SK-N-SH treated with all-trans-retinoic acid at 6 μM for 48 hours (cell line): Measurements from ENCODE around the gene TMA7.

Experiments
- ATAC-seq: fragments of 200-7000 bp; cut with Tn5 transposase; 3 replicates; pipeline ENCODE4 v1.9.1; 2020; ENCODE audit warnings: mild to moderate bottlenecking, moderate library complexity
- ARNTL ChIP-seq: fragments of 450-650 bp; formaldehyde crosslinking; IDR thresholded peaks from 2 replicates; pipeline ENCODE4 v1.5.0; 2020; ENCODE audit warnings: low read depth, mild to moderate bottlenecking, moderate library complexity, borderline replicate concordance
- BACH2 ChIP-seq: fragments of 250-450 bp; sonication (Bioruptor Pico); IDR thresholded peaks from 2 replicates; pipeline ENCODE4 v1.9.0; 2021; ENCODE audit warnings: mild to moderate bottlenecking, borderline replicate concordance
- CSDC2 ChIP-seq: fragments of 250-450 bp; sonication (Bioruptor Pico); IDR thresholded peaks from 2 replicates; pipeline ENCODE4 v1.5.0; 2020; ENCODE audit warnings: mild to moderate bottlenecking, moderate library complexity
- ESRRG ChIP-seq: fragments of 250-450 bp; sonication (Bioruptor Pico); IDR thresholded peaks from 2 replicates; pipeline ENCODE4 v1.6.1; 2021; ENCODE audit warnings: mild to moderate bottlenecking
- GLIS3 ChIP-seq: fragments of 250-450 bp; sonication (Bioruptor Pico); IDR thresholded peaks from 2 replicates; pipeline ENCODE4 v1.5.0; 2020; ENCODE audit warnings: mild to moderate bottlenecking, moderate library complexity
- ISL1 ChIP-seq: fragments of 250-450 bp; sonication (Bioruptor Pico); IDR thresholded peaks from 2 replicates; pipeline ENCODE4 v2.1.2; 2022; ENCODE audit warnings: mild to moderate bottlenecking, moderate library complexity
- OSR1 ChIP-seq: fragments of 250-450 bp; sonication (Bioruptor Pico); IDR thresholded peaks from 2 replicates; pipeline ENCODE4 v1.8.0; 2022; ENCODE audit warnings: moderate library complexity, mild to moderate bottlenecking, inconsistent platforms
- POU6F1 ChIP-seq: fragments of 250-450 bp; sonication (Bioruptor Pico); IDR thresholded peaks from 2 replicates; pipeline ENCODE4 v1.8.0; 2021; ENCODE audit warnings: low read depth, mild to moderate bottlenecking, moderate library complexity, borderline replicate concordance
- PPARA ChIP-seq: fragments of 250-450 bp; sonication (Bioruptor Pico); IDR thresholded peaks from 2 replicates; pipeline ENCODE4 v1.5.0; 2020; ENCODE audit warnings: mild to moderate bottlenecking, borderline replicate concordance
- RARB ChIP-seq: fragments of 250-450 bp; sonication (Bioruptor Pico); IDR thresholded peaks from 2 replicates; pipeline ENCODE4 v1.8.0; 2021; ENCODE audit warnings: mild to moderate bottlenecking, moderate library complexity
- SNAI2 ChIP-seq: fragments of 250-450 bp; sonication (Bioruptor Pico); IDR thresholded peaks from 2 replicates; pipeline ENCODE4 v1.5.0; 2020; ENCODE audit warnings: mild to moderate bottlenecking, moderate library complexity
- TCF4 ChIP-seq: fragments of 250-450 bp; sonication (Bioruptor Pico); IDR thresholded peaks from 2 replicates; pipeline ENCODE4 v1.8.0; 2021; ENCODE audit warnings: mild to moderate bottlenecking, moderate library complexity, borderline replicate concordance
- TOX ChIP-seq: fragments of 250-450 bp; sonication (Bioruptor Pico); IDR thresholded peaks from 2 replicates; pipeline ENCODE4 v1.8.0; 2021; ENCODE audit warnings: mild to moderate bottlenecking, moderate library complexity, borderline replicate concordance
- TSHZ2 ChIP-seq: fragments of 250-450 bp; sonication (Bioruptor Pico); IDR thresholded peaks from 2 replicates; pipeline ENCODE4 v1.5.0; 2020; ENCODE audit warnings: mild to moderate bottlenecking, moderate library complexity
- ZFP3 ChIP-seq: fragments of 250-450 bp; sonication (Bioruptor Pico); IDR thresholded peaks from 2 replicates; pipeline ENCODE4 v1.5.0; 2020; ENCODE audit warnings: mild to moderate bottlenecking, moderate library complexity
- ZFP30 ChIP-seq: fragments of 450-650 bp; formaldehyde crosslinking; IDR thresholded peaks from 2 replicates; pipeline ENCODE4 v1.5.0; 2022; ENCODE audit warnings: mild to moderate bottlenecking, moderate library complexity
- ZNF565 ChIP-seq: fragments of 450-650 bp; formaldehyde crosslinking; conservative IDR thresholded peaks from 2 replicates; pipeline ENCODE4 v1.5.0; 2020; ENCODE audit warnings: low read depth, mild to moderate bottlenecking, moderate library complexity
- ZNF70 ChIP-seq: fragments of 450-650 bp; formaldehyde crosslinking; IDR thresholded peaks from 2 replicates; pipeline ENCODE4 v1.5.0; 2020; ENCODE audit warnings: mild to moderate bottlenecking, moderate library complexity
- ZNF8 ChIP-seq: fragments of 450-650 bp; formaldehyde crosslinking; IDR thresholded peaks from 2 replicates; pipeline ENCODE4 v1.5.0; 2020; ENCODE audit warnings: mild to moderate bottlenecking, moderate library complexity
- TF ChIP-seq, protein P1 (sequence below): fragments of 250-450 bp; sonication (Bioruptor Pico); IDR thresholded peaks from 2 replicates; pipeline ENCODE4 v1.5.1; 2020; ENCODE audit warnings: low read depth, mild to moderate bottlenecking, moderate library complexity

Gene TMA7

GRCh38 chr3:48404440-48405342 is 35.4 kb upstream of the TMA7 start:
- ATAC-seq = no peak
- no peak for TF ChIP-seq ZFP30 (CRISPR knock-in tag)
- TF ChIP-seq TSHZ2 = no peak
- no peak for TF ChIP-seq SNAI2 (CRISPR knock-in tag)
- TF ChIP-seq, protein P1, sequence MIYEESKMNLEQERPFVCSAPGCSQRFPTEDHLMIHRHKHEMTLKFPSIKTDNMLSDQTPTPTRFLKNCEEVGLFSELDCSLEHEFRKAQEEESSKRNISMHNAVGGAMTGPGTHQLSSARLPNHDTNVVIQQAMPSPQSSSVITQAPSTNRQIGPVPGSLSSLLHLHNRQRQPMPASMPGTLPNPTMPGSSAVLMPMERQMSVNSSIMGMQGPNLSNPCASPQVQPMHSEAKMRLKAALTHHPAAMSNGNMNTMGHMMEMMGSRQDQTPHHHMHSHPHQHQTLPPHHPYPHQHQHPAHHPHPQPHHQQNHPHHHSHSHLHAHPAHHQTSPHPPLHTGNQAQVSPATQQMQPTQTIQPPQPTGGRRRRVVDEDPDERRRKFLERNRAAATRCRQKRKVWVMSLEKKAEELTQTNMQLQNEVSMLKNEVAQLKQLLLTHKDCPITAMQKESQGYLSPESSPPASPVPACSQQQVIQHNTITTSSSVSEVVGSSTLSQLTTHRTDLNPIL (CRISPR knock-in tag) = no peak
- no peak for TF ChIP-seq TCF4
- no peak for TF ChIP-seq GLIS3 (CRISPR knock-in tag)
- no peak for TF ChIP-seq ZNF565 (CRISPR knock-in tag)
- TF ChIP-seq OSR1 (CRISPR knock-in tag) = no peak
- no peak for TF ChIP-seq POU6F1
- TF ChIP-seq ZNF70 = no peak
- no peak for TF ChIP-seq PPARA (CRISPR knock-in tag)

DNA sequence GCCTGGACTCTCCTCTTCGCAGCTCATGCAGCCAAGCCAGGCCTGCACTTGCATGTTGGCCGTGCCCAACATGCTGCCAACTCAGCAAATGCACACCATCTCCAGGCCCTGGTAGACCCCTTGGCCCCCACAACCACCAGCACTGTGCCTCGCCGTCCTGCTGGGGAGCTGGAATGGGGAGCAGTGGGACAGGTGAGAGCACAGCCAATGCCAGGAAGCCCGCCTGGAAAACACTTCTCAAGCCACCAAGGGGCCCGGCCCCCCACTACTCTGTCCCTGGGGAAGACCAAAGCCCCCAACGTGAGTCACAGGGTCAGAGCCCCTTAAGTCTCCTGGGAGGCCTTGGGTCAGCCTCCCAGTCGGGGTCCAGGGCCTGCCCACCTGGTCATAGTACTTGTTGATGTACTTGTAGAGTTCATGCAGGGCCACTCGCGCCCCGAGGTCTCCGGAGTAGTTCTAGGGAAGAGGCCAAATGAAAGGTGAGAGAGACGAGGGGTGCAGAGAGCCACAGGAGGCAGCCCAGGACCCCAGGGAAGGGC is 34.6 kb upstream of the TMA7 start:
- no peak for ATAC-seq
- no peak for TF ChIP-seq TSHZ2
- no peak for TF ChIP-seq ISL1 (CRISPR knock-in tag)
- no peak for TF ChIP-seq ZFP3 (CRISPR knock-in tag)
- no peak for TF ChIP-seq SNAI2 (CRISPR knock-in tag)
- TF ChIP-seq PPARA (CRISPR knock-in tag) = no peak
- TF ChIP-seq CSDC2 (CRISPR knock-in tag) = no peak
- no peak for TF ChIP-seq ZNF8
- no peak for TF ChIP-seq ZNF565 (CRISPR knock-in tag)
- TF ChIP-seq OSR1 (CRISPR knock-in tag) = no peak
- no peak for TF ChIP-seq ZNF70
- no peak for TF ChIP-seq POU6F1
- no peak for TF ChIP-seq TOX (CRISPR knock-in tag)
- no peak for TF ChIP-seq RARB (CRISPR knock-in tag)
- TF ChIP-seq GLIS3 (CRISPR knock-in tag) = no peak
- no peak for TF ChIP-seq BACH2
- TF ChIP-seq ESRRG = no peak
- no peak for TF ChIP-seq ARNTL (CRISPR knock-in tag)
